Right kidney (tissue), 9 donors: ENCODE data around the gene TMEM204.

ENCODE experiments used
- DNase-seq: peaks from one replicate; pipeline ENCODE4 v3.0.0-alpha.2; 2016
- long read RNA-seq, 8 donors: transcript quantifications; one replicate each; lab custom pipeline, GENCODE V29; 2026

The TMEM204 gene
- long read RNA-seq, donor 1, transcript TMEM204-202 (3 exons, 1,938 nt), result major isoform, 18 of 18 reads
- long read RNA-seq, donor 1, partial matches to known transcripts, result 0 of 18 reads
- long read RNA-seq, donor 1, other reads (novel, unspliced or antisense), result 0 of 18 reads
- long read RNA-seq, donor 2, transcript TMEM204-202 (3 exons, 1,938 nt), result major isoform, 17 of 17 reads
- long read RNA-seq, donor 2, partial matches to known transcripts, result 0 of 17 reads
- long read RNA-seq, donor 2, other reads (novel, unspliced or antisense), result 0 of 17 reads
- long read RNA-seq, donor 3, transcript TMEM204-202 (3 exons, 1,938 nt), result major isoform, 12 of 12 reads
- long read RNA-seq, donor 3, partial matches to known transcripts, result 0 of 12 reads
- long read RNA-seq, donor 3, other reads (novel, unspliced or antisense), result 0 of 12 reads
- long read RNA-seq, donor 4, transcript TMEM204-202 (3 exons, 1,938 nt), result major isoform, 14 of 19 reads
- long read RNA-seq, donor 4, partial matches to known transcripts, result 5 of 19 reads
- long read RNA-seq, donor 4, other reads (novel, unspliced or antisense), result 0 of 19 reads
- long read RNA-seq, donor 5, transcript TMEM204-202 (3 exons, 1,938 nt), result major isoform, 16 of 16 reads
- long read RNA-seq, donor 5, partial matches to known transcripts, result 0 of 16 reads
- long read RNA-seq, donor 5, other reads (novel, unspliced or antisense), result 0 of 16 reads
- long read RNA-seq, donor 6, transcript TMEM204-202 (3 exons, 1,938 nt), result major isoform, 6 of 21 reads
- long read RNA-seq, donor 6, partial matches to known transcripts, result 15 of 21 reads
- long read RNA-seq, donor 6, other reads (novel, unspliced or antisense), result 0 of 21 reads
- long read RNA-seq, donor 7, result 0 reads
- long read RNA-seq, donor 8, transcript TMEM204-202 (3 exons, 1,938 nt), result major isoform, 10 of 15 reads
- long read RNA-seq, donor 8, partial matches to known transcripts, result 5 of 15 reads
- long read RNA-seq, donor 8, other reads (novel, unspliced or antisense), result 0 of 15 reads

- peak; percentile 51 for DNase-seq
Observed at GRCh38 chr16:1533443-1533951, at the start of gene TMEM204. Gene TMEM204, plus strand, starts transcription at chr16:1533666. Its CDS starts 610 bp downstream, at chr16:1534276.

- no peak for DNase-seq
Observed at GRCh38 chr16:1485847-1486496, 47.5 kb upstream of the TMEM204 start.

GRCh38 chr16:1486551-1487390 is 46.7 kb upstream of the TMEM204 start:
- no peak for DNase-seq

GRCh38 chr16:1487395-1488053 is 45.9 kb upstream of the TMEM204 start:
- no peak for DNase-seq

- DNase-seq, result no peak
Observed at GRCh38 chr16:1488054-1488601, 45.3 kb upstream of the TMEM204 start.

GRCh38 chr16:1488619-1489018 is 44.8 kb upstream of the TMEM204 start, which contains the start of gene PTX4:
Gene PTX4, minus strand, starts transcription at chr16:1488944. Its CDS starts 35 bp downstream, at chr16:1488909.
- DNase-seq, result no peak

GRCh38 chr16:1489077-1489476 is 44.4 kb upstream of the TMEM204 start:
- no peak for DNase-seq

- no peak for DNase-seq
Observed at GRCh38 chr16:1491327-1491726, 42.1 kb upstream of the TMEM204 start.

- no peak for DNase-seq
Observed at GRCh38 chr16:1492082-1492922, 41.2 kb upstream of the TMEM204 start.

- DNase-seq, result peak; percentile 93
Observed at GRCh38 chr16:1492923-1493745, 40.3 kb upstream of the TMEM204 start, which contains the start of gene TELO2. Gene TELO2, plus strand, starts transcription at chr16:1493360. Its CDS starts 922 bp downstream, at chr16:1494282.

GRCh38 chr16:1493746-1494094 is 39.7 kb upstream of the TMEM204 start:
- no peak for DNase-seq

GRCh38 chr16:1494129-1494640 is 39.3 kb upstream of the TMEM204 start:
- no peak for DNase-seq

- DNase-seq, result no peak
Observed at GRCh38 chr16:1494711-1495110, 38.8 kb upstream of the TMEM204 start.

- DNase-seq, result no peak
Observed at GRCh38 chr16:1495211-1495888, 38.1 kb upstream of the TMEM204 start.

GRCh38 chr16:1495889-1496262 is 37.6 kb upstream of the TMEM204 start:
- no peak for DNase-seq

- DNase-seq, result no peak
Observed at GRCh38 chr16:1496464-1496863, 37.0 kb upstream of the TMEM204 start.

GRCh38 chr16:1497014-1497598 is 36.4 kb upstream of the TMEM204 start:
- no peak for DNase-seq
